Measurements from ENCODE around the gene AK4.

DNA sequence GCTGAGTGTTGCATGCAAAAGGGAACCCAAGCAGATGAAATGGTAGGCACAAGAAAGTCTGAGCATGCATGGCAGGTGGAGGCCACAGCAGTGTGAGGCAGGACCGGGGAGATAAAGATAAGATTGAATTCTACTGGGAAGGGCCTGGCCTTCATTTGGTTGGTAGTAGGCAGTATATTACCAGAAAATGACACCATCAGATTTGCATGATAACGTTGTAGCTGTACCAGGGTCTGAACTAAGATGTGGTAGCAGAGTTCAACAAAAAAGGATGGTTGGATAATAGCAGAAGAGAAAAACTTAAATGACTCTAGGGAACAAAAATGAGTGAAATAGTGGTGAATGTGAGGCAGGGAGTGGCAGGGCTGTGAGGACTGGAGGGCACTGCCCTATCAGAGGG lies 85.8 kb downstream of the AK4 start:
- TF ChIP-seq POLR2A (IDR thresholded peaks at IDR 0.05): no peak
- TF ChIP-seq, protein P1, sequence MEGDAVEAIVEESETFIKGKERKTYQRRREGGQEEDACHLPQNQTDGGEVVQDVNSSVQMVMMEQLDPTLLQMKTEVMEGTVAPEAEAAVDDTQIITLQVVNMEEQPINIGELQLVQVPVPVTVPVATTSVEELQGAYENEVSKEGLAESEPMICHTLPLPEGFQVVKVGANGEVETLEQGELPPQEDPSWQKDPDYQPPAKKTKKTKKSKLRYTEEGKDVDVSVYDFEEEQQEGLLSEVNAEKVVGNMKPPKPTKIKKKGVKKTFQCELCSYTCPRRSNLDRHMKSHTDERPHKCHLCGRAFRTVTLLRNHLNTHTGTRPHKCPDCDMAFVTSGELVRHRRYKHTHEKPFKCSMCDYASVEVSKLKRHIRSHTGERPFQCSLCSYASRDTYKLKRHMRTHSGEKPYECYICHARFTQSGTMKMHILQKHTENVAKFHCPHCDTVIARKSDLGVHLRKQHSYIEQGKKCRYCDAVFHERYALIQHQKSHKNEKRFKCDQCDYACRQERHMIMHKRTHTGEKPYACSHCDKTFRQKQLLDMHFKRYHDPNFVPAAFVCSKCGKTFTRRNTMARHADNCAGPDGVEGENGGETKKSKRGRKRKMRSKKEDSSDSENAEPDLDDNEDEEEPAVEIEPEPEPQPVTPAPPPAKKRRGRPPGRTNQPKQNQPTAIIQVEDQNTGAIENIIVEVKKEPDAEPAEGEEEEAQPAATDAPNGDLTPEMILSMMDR (IDR thresholded peaks at IDR 0.05): no peak
